DLD1 (cell line): ENCODE data around the gene TNFRSF6B.

Experiments
- in situ Hi-C: cut with HindIII; loops from 2 replicates; pipeline ENCODE4 v1.10.0; 2017; ENCODE audit warnings: low sequenced_read_pairs

The TNFRSF6B gene

DNA sequence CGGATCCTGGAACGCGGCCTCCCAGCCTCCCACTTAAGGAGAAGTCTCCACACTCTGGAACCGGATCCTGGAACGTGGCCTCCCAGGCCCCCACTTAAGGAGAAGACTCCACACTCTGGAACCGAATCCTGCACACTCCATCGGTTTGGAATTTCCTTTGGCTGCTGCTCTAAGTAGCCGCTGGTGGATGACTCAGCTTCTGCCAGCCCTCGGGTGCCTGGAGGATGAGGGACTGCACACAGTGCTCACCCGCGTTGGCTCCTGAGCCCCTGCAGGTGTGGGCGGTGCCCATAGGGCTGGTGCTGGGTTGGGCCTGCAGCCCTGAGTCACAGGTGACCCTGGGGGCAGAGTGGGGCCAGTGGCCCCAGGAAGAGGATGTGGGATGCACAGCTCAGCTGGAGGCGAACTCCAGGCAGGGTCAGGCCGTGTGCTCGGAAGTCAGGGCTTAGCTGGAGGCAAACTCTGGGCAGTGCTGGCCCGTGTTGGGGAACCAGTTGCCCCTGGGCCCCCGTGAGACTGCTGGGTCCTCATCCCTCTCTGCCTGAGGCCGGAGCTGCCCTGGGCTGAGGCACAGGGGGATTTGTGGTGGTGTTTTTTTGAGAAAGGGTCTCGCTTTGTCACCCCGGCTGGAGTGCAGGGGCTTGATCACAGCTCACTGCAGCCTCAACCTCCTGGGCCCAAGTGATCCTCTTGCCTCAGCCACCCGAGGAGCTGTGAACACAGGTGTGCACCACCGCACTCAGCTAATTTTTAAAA, 13.9 kb upstream of the TNFRSF6B start:
- in situ Hi-C loops: no loop called here

DNA sequence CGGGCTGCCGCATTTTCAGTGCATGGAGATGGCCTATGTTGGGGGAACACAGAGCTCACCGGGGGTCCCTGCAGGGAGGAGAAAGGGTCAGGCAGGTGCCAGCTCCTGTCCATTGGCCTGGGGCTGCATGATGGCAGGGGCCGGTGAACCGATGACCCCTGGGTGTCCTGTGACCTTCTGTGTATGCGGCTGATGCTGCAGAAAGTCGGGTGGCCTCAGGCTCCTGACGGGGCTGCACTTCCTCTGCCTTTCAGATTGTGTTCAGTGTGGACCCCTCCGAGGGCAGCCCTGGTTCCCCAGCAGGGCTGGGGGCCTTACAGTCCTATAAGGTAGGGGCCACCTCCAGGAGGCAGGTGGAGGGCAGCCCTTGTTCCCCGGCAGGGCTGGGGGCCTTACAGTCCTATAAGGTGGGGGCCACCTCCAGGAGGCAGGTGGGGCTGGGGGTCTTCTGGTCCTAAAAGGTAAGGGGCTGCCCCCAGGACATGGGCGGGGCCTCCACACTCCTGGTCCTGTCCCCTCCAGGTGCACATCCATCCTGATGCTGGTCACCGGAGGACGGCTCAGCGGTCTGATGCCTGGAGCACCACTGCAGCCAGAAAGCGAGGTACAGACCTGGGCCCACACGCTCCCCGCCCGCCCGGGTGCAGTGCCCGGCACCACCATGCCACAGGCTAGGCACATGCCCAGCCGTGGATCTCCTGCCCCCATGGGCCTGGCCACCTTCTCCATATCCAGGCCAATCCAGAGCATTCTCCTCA, 11.0 kb upstream of the TNFRSF6B start:
- in situ Hi-C loops: no loop called here

DNA sequence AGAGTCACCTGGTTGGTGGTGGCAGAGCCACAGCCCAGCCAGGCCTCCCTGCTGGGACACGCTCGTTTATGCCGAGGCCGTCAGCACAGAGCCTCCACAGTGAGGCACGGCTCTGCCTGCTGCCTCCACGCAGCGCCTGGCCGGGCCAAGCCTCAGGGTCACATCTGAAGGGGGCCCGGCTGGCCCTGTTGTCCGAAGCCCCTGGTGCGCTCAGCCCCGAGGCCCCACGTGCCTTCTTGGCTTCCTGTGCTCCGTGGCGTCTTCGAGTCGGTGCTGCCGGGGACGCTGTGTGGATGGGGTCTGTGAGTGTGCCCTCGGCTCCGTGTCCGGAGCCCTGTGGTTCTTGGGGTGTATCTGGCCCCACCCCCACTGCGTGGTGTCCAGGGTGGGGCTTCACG, 10.4 kb upstream of the TNFRSF6B start:
- in situ Hi-C loops: no loop called here

DNA sequence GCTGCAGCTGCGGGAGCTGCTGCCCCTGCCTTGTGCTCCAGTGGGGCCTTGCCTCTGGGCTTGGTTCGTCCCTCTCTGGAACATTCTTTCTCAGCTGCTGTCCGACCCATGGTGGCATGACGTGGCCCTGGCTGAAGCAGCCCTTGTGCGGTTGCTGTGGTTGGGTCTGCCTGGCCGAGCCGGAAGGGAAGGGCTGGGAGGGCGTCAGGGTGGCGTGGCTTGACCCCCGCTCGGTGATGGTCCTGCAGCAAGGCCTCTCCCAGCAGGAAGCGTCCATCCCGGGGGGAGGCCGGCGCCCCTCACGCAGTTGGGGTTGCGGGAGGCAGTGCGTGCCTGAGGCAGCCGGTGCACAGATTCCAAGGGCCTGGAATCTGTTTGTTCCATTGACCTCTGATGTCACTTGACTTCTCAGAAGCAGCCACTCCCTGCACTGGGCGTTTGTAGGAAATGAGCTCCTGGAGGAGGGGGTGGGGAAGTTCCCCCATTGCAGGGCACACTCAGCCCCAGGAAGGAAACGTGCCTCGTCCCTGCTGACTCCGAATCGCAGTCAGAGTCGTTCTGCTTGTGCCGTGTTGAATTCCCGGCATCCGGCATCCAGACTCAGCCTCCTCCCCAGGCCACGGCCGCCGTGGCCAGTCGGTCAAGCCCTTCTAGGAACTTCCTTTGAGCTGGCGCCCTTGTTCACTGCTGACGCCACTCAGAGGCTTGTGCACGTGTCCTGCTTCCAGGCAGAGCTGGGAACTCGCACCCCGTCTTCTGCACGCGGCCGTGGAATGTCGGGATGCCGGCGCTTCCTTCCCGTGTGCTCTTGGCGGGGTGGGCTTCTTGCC, 9.7 kb upstream of the TNFRSF6B start:
- in situ Hi-C loops: no loop called here

DNA sequence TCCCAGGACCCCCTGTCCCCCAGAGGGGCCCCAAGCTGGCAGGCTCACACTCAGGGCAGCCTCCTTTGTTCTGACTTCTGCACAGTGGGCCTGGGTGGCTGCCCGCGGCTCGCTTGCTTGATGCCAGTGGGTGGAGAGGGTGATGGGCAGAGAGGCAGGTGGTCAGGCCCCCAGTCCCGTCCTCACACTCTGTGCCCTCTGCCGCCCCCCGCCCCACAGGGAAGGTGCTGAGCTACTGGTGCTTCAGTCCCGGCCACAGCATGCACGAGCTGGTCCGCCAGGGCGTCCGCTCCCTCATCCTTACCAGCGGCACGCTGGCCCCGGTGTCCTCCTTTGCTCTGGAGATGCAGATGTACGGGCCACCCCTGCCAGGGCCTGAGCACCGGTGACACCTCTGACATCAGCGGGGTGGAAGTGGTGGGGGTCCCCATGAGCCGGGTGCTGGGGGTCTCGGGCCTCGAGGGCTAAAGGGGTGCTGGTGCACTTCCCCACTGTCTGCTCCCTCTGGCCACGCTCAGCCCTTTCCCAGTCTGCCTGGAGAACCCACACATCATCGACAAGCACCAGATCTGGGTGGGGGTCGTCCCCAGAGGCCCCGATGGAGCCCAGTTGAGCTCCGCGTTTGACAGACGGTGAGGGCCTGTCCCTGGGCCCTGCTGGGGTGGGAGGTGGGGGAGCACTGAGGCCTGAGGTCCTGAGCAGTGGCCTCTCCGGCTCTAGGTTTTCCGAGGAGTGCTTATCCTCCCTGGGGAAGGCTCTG, 8.9 kb upstream of the TNFRSF6B start:
- in situ Hi-C loops: no loop called here

DNA sequence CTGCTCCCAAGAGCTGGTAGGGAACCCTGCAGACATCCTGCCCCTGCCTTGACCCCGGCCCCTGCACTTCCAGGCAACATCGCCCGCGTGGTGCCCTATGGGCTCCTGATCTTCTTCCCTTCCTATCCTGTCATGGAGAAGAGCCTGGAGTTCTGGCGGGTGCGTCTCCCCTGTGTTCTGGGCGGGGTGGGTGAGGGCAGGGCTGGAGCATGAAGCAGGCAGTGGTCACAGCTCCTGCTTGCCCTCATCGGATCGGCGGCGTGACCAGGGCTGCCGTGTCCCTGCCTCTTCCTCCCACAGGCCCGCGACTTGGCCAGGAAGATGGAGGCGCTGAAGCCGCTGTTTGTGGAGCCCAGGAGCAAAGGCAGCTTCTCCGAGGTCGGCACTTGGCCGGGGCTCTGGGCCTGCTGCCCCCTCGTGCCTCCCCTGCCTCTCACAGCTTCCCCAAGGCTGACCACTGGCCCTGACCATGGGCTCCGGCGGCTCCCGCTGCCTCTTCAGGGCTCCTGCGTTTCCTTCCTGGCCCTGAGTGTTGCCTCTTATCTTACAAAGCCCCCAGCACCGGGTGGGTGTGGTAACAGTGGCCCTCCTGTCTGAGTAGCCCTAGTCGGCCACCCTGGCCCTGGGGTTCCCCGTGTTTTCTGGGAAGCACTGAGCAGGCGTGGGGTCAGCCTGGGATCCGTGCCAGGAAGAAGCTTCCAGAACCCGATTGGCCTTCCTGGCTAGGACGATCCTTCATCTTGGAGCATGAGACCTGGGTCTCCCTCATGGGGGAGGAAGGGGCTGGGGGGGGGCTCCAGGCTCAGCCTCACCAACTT, 8.0 kb upstream of the TNFRSF6B start:
- in situ Hi-C loops: no loop called here

DNA sequence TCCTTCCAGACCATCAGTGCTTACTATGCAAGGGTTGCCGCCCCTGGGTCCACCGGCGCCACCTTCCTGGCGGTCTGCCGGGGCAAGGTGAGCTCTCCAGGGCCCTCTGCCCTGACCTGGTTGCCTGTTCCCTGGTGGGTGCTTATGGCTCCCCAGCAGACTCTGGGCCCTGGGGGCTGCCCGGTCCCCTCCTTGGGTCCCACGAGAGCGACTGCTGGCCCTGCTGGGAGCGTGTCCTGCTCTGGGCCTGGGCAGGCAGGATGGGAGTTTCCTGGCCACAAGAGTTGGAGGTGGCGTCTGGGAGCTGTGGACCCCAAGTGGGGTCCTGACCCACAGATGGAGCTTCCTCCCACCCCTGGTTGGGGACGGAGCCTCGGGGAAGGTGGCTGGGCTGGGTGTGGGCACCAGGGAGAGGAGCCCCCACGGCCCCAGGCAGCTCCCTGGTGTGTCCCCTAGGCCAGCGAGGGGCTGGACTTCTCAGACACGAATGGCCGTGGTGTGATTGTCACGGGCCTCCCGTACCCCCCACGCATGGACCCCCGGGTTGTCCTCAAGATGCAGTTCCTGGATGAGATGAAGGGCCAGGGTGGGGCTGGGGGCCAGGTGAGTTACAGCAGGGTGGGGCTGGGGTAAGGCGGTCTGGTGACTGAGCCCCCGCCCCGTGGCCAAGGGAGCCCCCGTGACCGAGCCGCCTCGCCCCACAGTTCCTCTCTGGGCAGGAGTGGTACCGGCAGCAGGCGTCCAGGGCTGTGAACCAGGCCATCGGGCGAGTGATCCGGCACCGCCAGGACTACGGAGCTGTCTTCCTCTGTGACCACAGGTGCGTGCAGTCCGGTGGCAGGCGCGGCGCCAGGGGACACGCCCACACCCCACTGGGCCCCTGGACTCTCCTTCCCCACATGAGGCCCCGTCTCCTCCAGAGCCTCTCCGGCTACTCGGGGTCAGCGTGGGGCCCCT, 7.1 kb upstream of the TNFRSF6B start:
- in situ Hi-C loops: no loop called here

DNA sequence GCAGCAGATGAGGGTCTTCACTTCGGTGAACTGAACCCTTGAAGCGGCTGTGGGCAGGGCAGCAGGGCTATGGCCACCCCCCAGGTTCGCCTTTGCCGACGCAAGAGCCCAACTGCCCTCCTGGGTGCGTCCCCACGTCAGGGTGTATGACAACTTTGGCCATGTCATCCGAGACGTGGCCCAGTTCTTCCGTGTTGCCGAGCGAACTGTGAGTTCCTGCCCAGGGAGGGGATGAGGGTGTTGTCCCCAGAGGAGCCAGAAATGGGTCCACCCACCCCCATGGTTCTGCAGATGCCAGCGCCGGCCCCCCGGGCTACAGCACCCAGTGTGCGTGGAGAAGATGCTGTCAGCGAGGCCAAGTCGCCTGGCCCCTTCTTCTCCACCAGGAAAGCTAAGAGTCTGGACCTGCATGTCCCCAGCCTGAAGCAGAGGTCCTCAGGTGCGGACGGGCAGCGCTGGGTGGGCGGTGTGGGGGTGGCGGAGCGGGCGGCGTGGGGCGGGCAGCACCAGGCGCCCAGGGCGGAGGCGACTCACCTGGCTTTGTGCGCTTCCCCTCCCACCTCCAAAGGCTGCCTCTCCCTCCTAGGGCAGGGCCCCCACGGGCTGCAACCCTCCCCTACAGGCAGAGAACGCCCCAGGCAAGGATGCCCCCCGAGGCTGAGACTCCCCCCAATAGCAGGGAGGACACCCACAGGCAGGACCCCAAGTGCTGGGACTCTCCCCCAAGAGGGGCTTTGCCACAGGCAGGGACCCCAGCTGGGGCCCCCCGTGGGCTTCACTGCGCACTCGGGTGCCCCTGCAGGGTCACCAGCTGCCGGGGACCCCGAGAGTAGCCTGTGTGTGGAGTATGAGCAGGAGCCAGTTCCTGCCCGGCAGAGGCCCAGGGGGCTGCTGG, 6.2 kb upstream of the TNFRSF6B start:
- in situ Hi-C loops: no loop called here

DNA sequence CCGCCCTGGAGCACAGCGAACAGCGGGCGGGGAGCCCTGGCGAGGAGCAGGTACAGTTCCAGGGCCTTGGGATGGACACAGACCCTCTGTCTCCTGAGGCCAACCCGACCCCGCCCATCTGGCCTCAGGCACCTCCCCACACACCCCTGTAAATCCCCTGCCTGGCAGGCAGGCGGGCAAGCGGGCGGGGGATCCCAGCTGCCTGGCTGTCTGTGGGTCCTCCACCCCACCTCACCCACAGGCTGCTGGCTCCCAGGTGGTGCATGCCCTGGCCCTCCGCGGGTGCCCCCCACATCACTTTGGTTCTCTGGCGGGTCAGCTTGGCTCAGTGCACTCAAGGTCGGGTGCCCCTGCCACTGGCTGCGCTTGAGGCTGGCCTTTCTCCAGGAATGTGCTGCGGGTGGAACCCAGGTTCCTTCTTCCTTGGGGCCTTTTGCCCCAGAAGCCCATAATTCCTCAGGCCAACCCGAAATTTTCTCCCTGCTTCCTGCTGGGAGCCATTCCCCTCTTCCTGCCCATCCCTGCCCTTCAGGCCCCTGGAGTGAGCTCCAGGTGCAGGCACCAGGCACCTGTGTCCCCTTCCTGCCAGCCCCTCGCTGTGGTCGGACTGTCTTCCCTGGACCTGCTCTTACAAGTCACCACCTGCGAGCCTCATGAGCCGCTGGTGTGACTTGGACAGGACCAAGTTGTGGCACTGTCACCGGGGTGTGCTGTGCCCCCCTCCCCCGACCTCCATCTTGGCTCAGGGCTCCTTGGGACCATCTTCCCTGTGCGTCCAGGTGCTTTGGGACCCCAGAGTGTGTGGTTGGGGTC, 5.3 kb upstream of the TNFRSF6B start:
- in situ Hi-C loops: no loop called here

DNA sequence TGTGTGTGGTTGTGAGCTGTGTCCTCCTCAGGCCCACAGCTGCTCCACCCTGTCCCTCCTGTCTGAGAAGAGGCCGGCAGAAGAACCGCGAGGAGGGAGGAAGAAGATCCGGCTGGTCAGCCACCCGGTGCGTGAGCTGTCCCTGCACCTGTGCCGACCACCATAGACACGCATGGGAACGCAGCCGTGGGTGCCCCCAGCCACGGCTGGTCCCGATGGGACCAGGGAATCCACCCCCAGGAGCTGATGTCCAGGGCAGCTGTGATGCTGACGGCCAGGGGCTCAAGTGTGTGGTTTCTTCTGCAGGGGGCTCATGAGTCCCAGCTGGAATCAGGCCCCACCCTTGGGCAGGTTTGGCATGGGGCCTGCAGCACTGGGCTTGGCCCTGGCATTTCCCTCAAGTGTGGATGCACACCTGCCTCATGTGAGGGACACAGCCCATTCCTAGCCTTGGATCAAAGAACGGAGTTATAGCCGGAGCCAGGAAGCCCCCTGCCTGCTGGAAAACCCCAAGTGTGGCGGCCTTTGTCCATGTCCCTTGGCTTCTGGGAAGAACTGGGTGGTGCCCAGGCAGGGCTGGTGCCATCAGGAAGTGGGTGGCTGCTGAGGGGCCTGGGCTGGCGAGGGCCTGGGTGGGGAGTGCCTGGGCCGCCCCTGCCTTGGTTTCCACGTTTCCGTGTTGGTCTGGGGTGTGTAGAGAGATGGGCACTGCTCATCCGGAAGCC, 4.6 kb upstream of the TNFRSF6B start:
- in situ Hi-C loops: no loop called here

DNA sequence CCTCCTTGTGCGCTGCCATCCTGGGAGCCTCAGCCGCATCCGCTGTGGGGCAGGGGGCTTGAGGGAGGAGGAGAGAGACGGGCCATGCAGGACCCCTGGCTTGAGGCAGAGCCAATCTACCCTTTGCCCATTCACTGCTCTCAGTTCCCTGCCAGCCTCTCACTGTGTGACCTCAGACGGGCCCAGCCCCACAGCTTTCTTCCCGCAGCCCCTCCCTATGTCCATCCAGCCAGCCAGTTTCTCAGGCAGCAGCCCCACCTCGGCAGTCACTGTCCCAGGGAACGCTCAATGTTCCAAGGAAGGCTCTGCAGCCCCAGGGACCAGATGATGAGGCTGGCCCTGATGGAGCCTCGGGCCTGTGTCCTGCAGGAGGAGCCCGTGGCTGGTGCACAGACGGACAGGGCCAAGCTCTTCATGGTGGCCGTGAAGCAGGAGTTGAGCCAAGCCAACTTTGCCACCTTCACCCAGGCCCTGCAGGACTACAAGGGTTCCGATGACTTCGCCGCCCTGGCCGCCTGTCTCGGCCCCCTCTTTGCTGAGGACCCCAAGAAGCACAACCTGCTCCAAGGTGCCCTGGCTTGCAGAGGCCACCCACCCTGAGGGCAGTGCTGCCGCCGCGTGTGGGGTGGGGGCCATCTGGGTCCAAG, 3.9 kb upstream of the TNFRSF6B start:
- in situ Hi-C loops: no loop called here

DNA sequence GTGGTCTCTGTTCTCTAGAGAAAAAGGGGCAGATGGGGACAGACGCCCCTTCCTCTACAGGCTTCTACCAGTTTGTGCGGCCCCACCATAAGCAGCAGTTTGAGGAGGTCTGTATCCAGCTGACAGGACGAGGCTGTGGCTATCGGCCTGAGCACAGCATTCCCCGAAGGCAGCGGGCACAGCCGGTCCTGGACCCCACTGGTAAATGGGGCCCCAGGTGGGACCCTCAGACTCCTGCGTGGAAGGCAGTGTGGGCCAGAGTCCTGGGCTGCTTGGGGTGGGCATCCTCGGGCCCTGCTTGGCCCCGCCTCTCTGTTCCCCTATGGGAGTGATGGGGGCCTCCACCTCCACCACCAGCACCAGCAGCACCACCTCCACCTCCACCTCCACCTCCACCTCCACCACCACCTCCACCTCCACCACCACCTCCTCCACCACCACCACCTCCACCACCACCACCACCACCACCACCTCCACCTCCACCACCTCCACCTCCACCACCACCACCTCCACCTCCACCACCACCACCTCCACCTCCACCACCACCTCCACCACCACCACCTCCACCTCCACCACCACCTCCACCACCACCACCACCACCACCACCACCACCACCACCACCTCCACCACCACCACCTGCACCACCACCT, 3.2 kb upstream of the TNFRSF6B start:
- in situ Hi-C loops: no loop called here

DNA sequence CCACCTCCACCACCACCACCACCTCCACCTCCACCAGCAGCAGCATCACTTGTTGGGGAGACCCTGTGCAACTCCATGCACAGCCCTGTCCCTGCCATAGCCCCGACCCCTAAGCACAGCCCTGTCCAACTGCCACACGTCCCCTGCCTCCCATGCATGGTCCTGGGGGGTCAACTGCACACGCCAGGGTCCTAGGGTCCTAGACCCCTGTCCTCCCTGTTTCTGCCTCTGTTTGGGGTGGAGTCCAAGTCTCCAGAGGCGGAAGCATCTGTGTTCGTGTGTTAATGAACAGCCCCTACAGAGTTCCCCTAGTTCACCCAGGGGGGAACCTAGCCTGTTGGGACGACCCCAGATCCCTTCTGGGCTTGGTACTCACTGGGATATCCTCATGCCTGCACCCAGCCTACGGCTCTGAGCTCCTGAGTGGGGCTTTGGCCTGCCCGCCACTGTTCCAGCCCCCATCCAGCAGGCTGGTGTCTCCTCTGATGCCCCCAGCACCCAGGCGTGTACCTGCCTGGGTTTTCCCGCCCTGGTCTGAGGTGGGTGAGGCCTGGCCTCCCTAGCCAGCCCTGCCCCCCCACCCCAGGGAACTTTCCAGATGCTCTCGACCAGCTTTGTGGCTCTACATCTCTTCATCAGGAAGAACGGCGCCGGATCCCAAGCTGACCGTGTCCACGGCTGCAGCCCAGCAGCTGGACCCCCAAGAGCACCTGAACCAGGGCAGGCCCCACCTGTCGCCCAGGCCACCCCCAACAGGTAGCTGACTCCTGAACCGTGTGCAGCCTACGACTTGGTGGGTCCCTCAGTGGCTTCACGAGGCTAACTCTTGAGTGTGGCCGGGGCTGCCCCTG, 2.5 kb upstream of the TNFRSF6B start:
- in situ Hi-C loops: no loop called here

DNA sequence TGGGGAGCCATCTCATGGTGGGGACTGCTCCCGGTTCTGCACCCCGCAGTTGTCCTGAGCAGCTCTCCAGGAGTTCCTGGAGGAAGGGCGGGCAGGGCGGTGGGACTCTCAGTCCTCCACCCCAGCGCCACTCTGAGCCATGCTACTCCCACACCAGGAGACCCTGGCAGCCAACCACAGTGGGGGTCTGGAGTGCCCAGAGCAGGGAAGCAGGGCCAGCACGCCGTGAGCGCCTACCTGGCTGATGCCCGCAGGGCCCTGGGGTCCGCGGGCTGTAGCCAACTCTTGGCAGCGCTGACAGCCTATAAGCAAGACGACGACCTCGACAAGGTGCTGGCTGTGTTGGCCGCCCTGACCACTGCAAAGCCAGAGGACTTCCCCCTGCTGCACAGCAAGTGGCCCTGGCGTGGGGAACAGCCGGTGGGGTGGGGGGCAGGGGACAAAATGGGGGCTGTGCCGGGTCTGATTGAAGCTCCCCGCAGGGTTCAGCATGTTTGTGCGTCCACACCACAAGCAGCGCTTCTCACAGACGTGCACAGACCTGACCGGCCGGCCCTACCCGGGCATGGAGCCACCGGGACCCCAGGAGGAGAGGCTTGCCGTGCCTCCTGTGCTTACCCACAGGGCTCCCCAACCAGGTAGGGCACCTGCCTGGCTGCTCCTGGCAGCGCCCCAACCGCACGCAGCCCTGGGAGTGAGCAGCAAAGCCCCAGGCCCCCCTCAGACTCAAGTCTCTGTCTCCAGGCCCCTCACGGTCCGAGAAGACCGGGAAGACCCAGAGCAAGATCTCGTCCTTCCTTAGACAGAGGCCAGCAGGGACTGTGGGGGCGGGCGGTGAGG, 1.6 kb upstream of the TNFRSF6B start:
- in situ Hi-C loops: no loop called here
